HG03097 (cell line): ENCODE results near the gene TENM4.
"Not testable (repeated sequence)": the region's sequence is repeated elsewhere in the genome, so short reads cannot be mapped to it uniquely, and the experiment has no call there.

Source experiments
- ATAC-seq: cut with Tn5 transposase; IDR thresholded peaks from one replicate; pipeline ENCODE4 v1.9.1; 2021; ENCODE audit not compliant: unreplicated experiment, low FRiP score

TENM4 gene

GRCh38 chr11:79227308-79227707 lies 213.5 kb downstream of the TENM4 start:
- ATAC-seq: no peak

- ATAC-seq: no peak
Measured at GRCh38 chr11:79226126-79226525, 214.7 kb downstream of the TENM4 start.

- not testable (repeated sequence) for ATAC-seq
Measured at GRCh38 chr11:79222163-79222562, 218.7 kb downstream of the TENM4 start.

- no peak for ATAC-seq
Measured at GRCh38 chr11:79221444-79222130, 219.2 kb downstream of the TENM4 start.

- no peak for ATAC-seq
Measured at GRCh38 chr11:79220171-79220570, 220.7 kb downstream of the TENM4 start.

GRCh38 chr11:79219186-79220045 lies 221.4 kb downstream of the TENM4 start:
- ATAC-seq: no peak

GRCh38 chr11:79212741-79213190 lies 228.1 kb downstream of the TENM4 start:
- no peak for ATAC-seq

GRCh38 chr11:79209540-79210266 lies 231.1 kb downstream of the TENM4 start:
- ATAC-seq: no peak

- ATAC-seq: no peak
Measured at GRCh38 chr11:79208126-79208525, 232.7 kb downstream of the TENM4 start.

- ATAC-seq: no peak
Measured at GRCh38 chr11:79206951-79207350, 233.9 kb downstream of the TENM4 start.

GRCh38 chr11:79205786-79206185 lies 235.0 kb downstream of the TENM4 start:
- no peak for ATAC-seq

GRCh38 chr11:79201677-79202347 lies 239.0 kb downstream of the TENM4 start:
- no peak for ATAC-seq

GRCh38 chr11:79200398-79201070 lies 240.3 kb downstream of the TENM4 start:
- no peak for ATAC-seq

GRCh38 chr11:79199729-79200354 lies 241.0 kb downstream of the TENM4 start:
- no peak for ATAC-seq

- no peak for ATAC-seq
Measured at GRCh38 chr11:79198898-79199250, 242.0 kb downstream of the TENM4 start.

GRCh38 chr11:79198203-79198897 lies 242.5 kb downstream of the TENM4 start:
- ATAC-seq: no peak

- ATAC-seq: no peak
Measured at GRCh38 chr11:79196950-79197349, 243.9 kb downstream of the TENM4 start.

- ATAC-seq: no peak
Measured at GRCh38 chr11:79195209-79195608, 245.6 kb downstream of the TENM4 start.

GRCh38 chr11:79193663-79194310 lies 247.0 kb downstream of the TENM4 start:
- no peak for ATAC-seq
